HepG2 (cell line): ENCODE measurements around the gene RTN4RL2. TPM values are rescaled to one million over a fixed set of nuclear protein-coding genes. Genes with fewer than 3 reads are reported as not detected.

Experiments used
- ATF6 ChIP-seq: sonication (generic); formaldehyde crosslinking; conservative IDR thresholded peaks from 2 replicates; pipeline ENCODE4 v1.4.0; 2020; ENCODE audit warnings: missing genetic modification reagents
- JUN ChIP-seq: sonication (generic); formaldehyde crosslinking; IDR thresholded peaks from 2 replicates; pipeline ENCODE4 v1.4.0; 2020; ENCODE audit warnings: mild to moderate bottlenecking, missing genetic modification reagents
- KDM6A ChIP-seq: IDR thresholded peaks from 2 replicates; pipeline ENCODE4 v1.6.1; 2016; ENCODE audit warnings: low read depth
- KLF9 ChIP-seq: IDR thresholded peaks from 2 replicates; pipeline ENCODE4 v1.6.1; 2016; ENCODE audit warnings: low read depth
- MIXL1 ChIP-seq: IDR thresholded peaks from 2 replicates; pipeline ENCODE4 v1.6.1; 2016
- MXD4 ChIP-seq: IDR thresholded peaks from 2 replicates; pipeline ENCODE4 v1.6.1; 2016; ENCODE audit warnings: mild to moderate bottlenecking, missing biosample characterization, missing genetic modification reagents
- MYC ChIP-seq: sonication (generic); formaldehyde crosslinking; IDR thresholded peaks from 2 replicates; pipeline ENCODE4 v1.9.0; 2021; ENCODE audit warnings: missing genetic modification reagents, borderline replicate concordance
- RBM22 ChIP-seq: fragments of 200-400 bp; formaldehyde crosslinking; optimal IDR thresholded peaks from 2 replicates; pipeline ENCODE3; 2017; ENCODE audit warnings: mild to moderate bottlenecking, low read length, moderate library complexity
- SIN3A ChIP-seq: IDR thresholded peaks from 2 replicates; pipeline ENCODE4 v1.6.1; 2011; ENCODE audit warnings: low read depth, mild to moderate bottlenecking, control low read depth, low read length, borderline replicate concordance
- SMARCE1 ChIP-seq: fragments of 450-650 bp; IDR thresholded peaks from 2 replicates; pipeline ENCODE4 v1.6.1; 2017; ENCODE audit warnings: borderline replicate concordance
- SOX13 ChIP-seq, 3 experiments: fragments of 450-650 bp in 1 of 3; sonication (generic) in 1 of 3; formaldehyde crosslinking in 1 of 3; IDR thresholded peaks in 2 of 3; conservative IDR thresholded peaks in 1 of 3; 2 replicates each; pipeline versions ENCODE4 v1.5.0 to v1.6.1; 2016 to 2020; ENCODE audit warnings: antibody characterized with exemption in 1 of 3, mild to moderate bottlenecking in 1 of 3, missing compliant biosample characterization in 1 of 3, missing genetic modification reagents in 1 of 3, moderate library complexity in 1 of 3
- SOX5 ChIP-seq: IDR thresholded peaks from 2 replicates; pipeline ENCODE4 v1.6.1; 2016; ENCODE audit warnings: borderline replicate concordance
- ZNF510 ChIP-seq: sonication (generic); formaldehyde crosslinking; IDR thresholded peaks from 2 replicates; pipeline ENCODE4 v1.4.0; 2020; ENCODE audit warnings: low read depth, mild to moderate bottlenecking, missing genetic modification reagents
- ZNF547 ChIP-seq: sonication (generic); formaldehyde crosslinking; IDR thresholded peaks from 2 replicates; pipeline ENCODE4 v1.5.1; 2020; ENCODE audit warnings: mild to moderate bottlenecking, missing genetic modification reagents
- ZNF672 ChIP-seq: sonication (generic); formaldehyde crosslinking; IDR thresholded peaks from 2 replicates; pipeline ENCODE4 v1.8.1; 2022; ENCODE audit warnings: missing genetic modification reagents
- ZNF747 ChIP-seq: sonication (generic); formaldehyde crosslinking; IDR thresholded peaks from 2 replicates; pipeline ENCODE4 v1.8.1; 2023; ENCODE audit warnings: missing genetic modification reagents, mild to moderate bottlenecking, borderline replicate concordance
- ZNF776 ChIP-seq: sonication (generic); formaldehyde crosslinking; IDR thresholded peaks from 2 replicates; pipeline ENCODE4 v1.4.0; 2020; ENCODE audit warnings: mild to moderate bottlenecking, missing genetic modification reagents
- ZNF841 ChIP-seq: sonication (generic); formaldehyde crosslinking; IDR thresholded peaks from 2 replicates; pipeline ENCODE4 v1.8.1; 2023; ENCODE audit warnings: missing genetic modification reagents, borderline replicate concordance
- ZNF879 ChIP-seq: sonication (generic); formaldehyde crosslinking; IDR thresholded peaks from 2 replicates; pipeline ENCODE4 v1.8.1; 2023; ENCODE audit warnings: missing genetic modification reagents
- polyA plus RNA-seq, 8 experiments: library from polyadenylated mRNA; depleted of rRNA in 3 of 8; stranded (reverse) in 7 of 8; unstranded in 1 of 8; fragments of >200 nt; fragmentation: Illumina TruSeq in 4 of 8; extraction: Trizol in 4 of 8; gene quantifications; 2 replicates each; pipeline versions ENCODE4 v1.2.1 to v1.2.3, GENCODE V29; 2011 to 2016; ENCODE audit warnings: low read depth in 4 of 8, missing spikeins in 1 of 8, mixed read lengths in 1 of 8; ENCODE audit not compliant: insufficient read depth in 1 of 8
- total RNA-seq, 5 experiments: library from RNA; depleted of rRNA; stranded (reverse); fragments of >200 nt; fragmentation: Illumina TruSeq; extraction: Trizol; gene quantifications; 2 replicates each; pipeline ENCODE4 v1.2.3, GENCODE V29; 2016; ENCODE audit warnings: low read depth in 1 of 5
- TF ChIP-seq, protein P1 (sequence below): sonication (generic); formaldehyde crosslinking; IDR thresholded peaks from 2 replicates; pipeline ENCODE4 v1.5.0; 2020; ENCODE audit warnings: missing genetic modification reagents, mild to moderate bottlenecking, borderline replicate concordance
- TF ChIP-seq, protein P2 (sequence below): IDR thresholded peaks from 2 replicates; pipeline ENCODE4 v1.6.1; 2016; ENCODE audit warnings: low read depth, missing genetic modification reagents, missing compliant biosample characterization

The RTN4RL2 gene
- total and polyA plus RNA-seq, 2 of the 13 experiments (the other 11 are each of a cell fraction or from before 2014, with no cell fraction given) = 1.3 to 4.3 TPM

- TF ChIP-seq JUN = no peak
- TF ChIP-seq ZNF510 (CRISPR knock-in tag) = no peak
- no peak for TF ChIP-seq SMARCE1
- TF ChIP-seq ZNF672 (CRISPR knock-in tag) = no peak
- 0 out of 2 replicates have a peak, but pooled peaks have one; percentile 65 for TF ChIP-seq SIN3A
- TF ChIP-seq, protein P1, sequence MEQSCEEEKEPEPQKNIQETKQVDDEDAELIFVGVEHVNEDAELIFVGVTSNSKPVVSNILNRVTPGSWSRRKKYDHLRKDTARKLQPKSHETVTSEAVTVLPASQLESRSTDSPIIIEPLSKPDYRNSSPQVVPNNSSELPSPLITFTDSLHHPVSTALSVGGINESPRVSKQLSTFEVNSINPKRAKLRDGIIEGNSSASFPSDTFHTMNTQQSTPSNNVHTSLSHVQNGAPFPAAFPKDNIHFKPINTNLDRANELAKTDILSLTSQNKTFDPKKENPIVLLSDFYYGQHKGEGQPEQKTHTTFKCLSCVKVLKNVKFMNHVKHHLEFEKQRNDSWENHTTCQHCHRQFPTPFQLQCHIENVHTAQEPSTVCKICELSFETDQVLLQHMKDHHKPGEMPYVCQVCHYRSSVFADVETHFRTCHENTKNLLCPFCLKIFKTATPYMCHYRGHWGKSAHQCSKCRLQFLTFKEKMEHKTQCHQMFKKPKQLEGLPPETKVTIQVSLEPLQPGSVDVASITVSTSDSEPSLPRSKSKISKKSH (CRISPR knock-in tag) = no peak
- no peak; the same call in 1 of the 2 replicates for TF ChIP-seq ZNF776 (CRISPR knock-in tag)
- TF ChIP-seq KDM6A = no peak
- TF ChIP-seq MIXL1 (CRISPR knock-in tag) = no peak
- TF ChIP-seq MYC = peak; percentile 83; the same call in 1 of the 2 replicates
- no peak; the same call in 1 of the 2 replicates for TF ChIP-seq SOX5
- no peak for TF ChIP-seq ATF6 (CRISPR knock-in tag)
- peak; percentile 17; the same call in 1 of the 2 replicates for TF ChIP-seq ZNF547 (CRISPR knock-in tag)
- peak; percentile 14; the same call in 1 of the 2 replicates for TF ChIP-seq ZNF879 (CRISPR knock-in tag)
- TF ChIP-seq, protein P2, sequence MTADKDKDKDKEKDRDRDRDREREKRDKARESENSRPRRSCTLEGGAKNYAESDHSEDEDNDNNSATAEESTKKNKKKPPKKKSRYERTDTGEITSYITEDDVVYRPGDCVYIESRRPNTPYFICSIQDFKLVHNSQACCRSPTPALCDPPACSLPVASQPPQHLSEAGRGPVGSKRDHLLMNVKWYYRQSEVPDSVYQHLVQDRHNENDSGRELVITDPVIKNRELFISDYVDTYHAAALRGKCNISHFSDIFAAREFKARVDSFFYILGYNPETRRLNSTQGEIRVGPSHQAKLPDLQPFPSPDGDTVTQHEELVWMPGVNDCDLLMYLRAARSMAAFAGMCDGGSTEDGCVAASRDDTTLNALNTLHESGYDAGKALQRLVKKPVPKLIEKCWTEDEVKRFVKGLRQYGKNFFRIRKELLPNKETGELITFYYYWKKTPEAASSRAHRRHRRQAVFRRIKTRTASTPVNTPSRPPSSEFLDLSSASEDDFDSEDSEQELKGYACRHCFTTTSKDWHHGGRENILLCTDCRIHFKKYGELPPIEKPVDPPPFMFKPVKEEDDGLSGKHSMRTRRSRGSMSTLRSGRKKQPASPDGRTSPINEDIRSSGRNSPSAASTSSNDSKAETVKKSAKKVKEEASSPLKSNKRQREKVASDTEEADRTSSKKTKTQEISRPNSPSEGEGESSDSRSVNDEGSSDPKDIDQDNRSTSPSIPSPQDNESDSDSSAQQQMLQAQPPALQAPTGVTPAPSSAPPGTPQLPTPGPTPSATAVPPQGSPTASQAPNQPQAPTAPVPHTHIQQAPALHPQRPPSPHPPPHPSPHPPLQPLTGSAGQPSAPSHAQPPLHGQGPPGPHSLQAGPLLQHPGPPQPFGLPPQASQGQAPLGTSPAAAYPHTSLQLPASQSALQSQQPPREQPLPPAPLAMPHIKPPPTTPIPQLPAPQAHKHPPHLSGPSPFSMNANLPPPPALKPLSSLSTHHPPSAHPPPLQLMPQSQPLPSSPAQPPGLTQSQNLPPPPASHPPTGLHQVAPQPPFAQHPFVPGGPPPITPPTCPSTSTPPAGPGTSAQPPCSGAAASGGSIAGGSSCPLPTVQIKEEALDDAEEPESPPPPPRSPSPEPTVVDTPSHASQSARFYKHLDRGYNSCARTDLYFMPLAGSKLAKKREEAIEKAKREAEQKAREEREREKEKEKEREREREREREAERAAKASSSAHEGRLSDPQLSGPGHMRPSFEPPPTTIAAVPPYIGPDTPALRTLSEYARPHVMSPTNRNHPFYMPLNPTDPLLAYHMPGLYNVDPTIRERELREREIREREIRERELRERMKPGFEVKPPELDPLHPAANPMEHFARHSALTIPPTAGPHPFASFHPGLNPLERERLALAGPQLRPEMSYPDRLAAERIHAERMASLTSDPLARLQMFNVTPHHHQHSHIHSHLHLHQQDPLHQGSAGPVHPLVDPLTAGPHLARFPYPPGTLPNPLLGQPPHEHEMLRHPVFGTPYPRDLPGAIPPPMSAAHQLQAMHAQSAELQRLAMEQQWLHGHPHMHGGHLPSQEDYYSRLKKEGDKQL (CRISPR knock-in tag) = no peak
- no peak for TF ChIP-seq KLF9 (CRISPR knock-in tag)
- TF ChIP-seq RBM22 = no peak
- TF ChIP-seq ZNF841 (CRISPR knock-in tag) = no peak
- no peak for TF ChIP-seq SOX13 (IDR thresholded peaks at IDR 0.05)
- TF ChIP-seq SOX13 (CRISPR knock-in tag; conservative IDR thresholded peaks at IDR 0.05 in 1 of 2, IDR thresholded peaks at IDR 0.05 in 1 of 2) = peak in 1 of 2 experiments; percentile 24; a peak in 1 of 4 replicates
- TF ChIP-seq ZNF747 = no peak
- peak; percentile 79 for TF ChIP-seq MXD4 (CRISPR knock-in tag)
Observed at GRCh38 chr11:57514538-57515331, 54.4 kb downstream of the RTN4RL2 start (continued).
